ENCODE results near the gene FER. TPM values are rescaled to one million over a fixed set of nuclear protein-coding genes. Genes with fewer than 3 reads are reported as not detected.

The FER gene
- total and polyA plus RNA-seq, 2 of the 8 experiments (the other 6 are each of a cell fraction or from before 2014, with no cell fraction given): 1.3 to 15.8 TPM

GRCh38 chr5:108867656-108868055 lies 120.0 kb downstream of the FER start:
- no peak overlapping the region for H2AFZ ChIP-seq (ENCODE audit: low read length)
- H3K56ac ChIP-seq (replicated peaks; ENCODE audit: insufficient read length, low read depth, low read length): no peak overlapping the region
- no peak overlapping the region for H4K8ac ChIP-seq (ENCODE audit: extremely low read depth, insufficient read depth, low read length)
- H3K23me2 ChIP-seq (ENCODE audit: low read depth, low read length): no peaks in the 10 kb centered on the region
- no peak overlapping the region for H2BK20ac ChIP-seq (ENCODE audit: low read length)
- no peak overlapping the region for H3K14ac ChIP-seq (ENCODE audit: insufficient read length)
- no peaks in the 10 kb centered on the region for H3K36me3 ChIP-seq (ENCODE audit: control insufficient read depth in 2 of 4, insufficient read depth in 4 of 4, low read length in 3 of 4)
- WGBS, 2 experiments (ENCODE audit: extremely low coverage in 1 of 2, insufficient coverage in 1 of 2, insufficient read length in 1 of 2, insufficient replicate concordance in 2 of 2, low coverage in 1 of 2, low lambda C conversion rate in 2 of 2, missing lambda C conversion rate in 1 of 2): 81% methylated on average over 4 of the region's 4 CpGs; no CpG with 5 or more reads in 1 of the 2 experiments
- H3K18ac ChIP-seq (ENCODE audit: extremely low read depth, low read length): no peak overlapping the region
- no peak overlapping the region for H3K4me3 ChIP-seq (ENCODE audit: extremely low read depth in 1 of 4, insufficient read depth in 2 of 4, low read depth in 3 of 4, low read length in 4 of 4)
- no peaks in the 10 kb centered on the region for H3K9me3 ChIP-seq (ENCODE audit: insufficient read depth in 2 of 2, low read depth in 1 of 2, low read length in 1 of 2)
- H4K20me1 ChIP-seq (replicated peaks in 1 of 2; ENCODE audit: control insufficient read depth in 1 of 2, insufficient read depth in 2 of 2, low read length in 2 of 2): no peaks in the 10 kb centered on the region
- H2BK15ac ChIP-seq (ENCODE audit: low read length): no peak overlapping the region
- no peak overlapping the region for H2AK5ac ChIP-seq (ENCODE audit: low read depth, low read length)
- no peak overlapping the region for H4K5ac ChIP-seq (ENCODE audit: insufficient read length, low read depth, low read length)
- no peak overlapping the region for H3K23ac ChIP-seq (ENCODE audit: insufficient read length)
- H3K79me2 ChIP-seq (ENCODE audit: control insufficient read depth in 1 of 2, insufficient read depth in 2 of 2, low read length in 2 of 2): no peaks in the 10 kb centered on the region
- no peak overlapping the region for H2BK12ac ChIP-seq (ENCODE audit: low read depth, low read length)
- no peak overlapping the region for H3K4me2 ChIP-seq (ENCODE audit: insufficient read depth in 1 of 2, low read depth in 2 of 2, low read length in 2 of 2)
- no peak for TF ChIP-seq TAF7 (optimal IDR thresholded peaks at IDR 0.05; ENCODE audit: borderline replicate concordance, low read depth, low read length)
- TF ChIP-seq CEBPB (IDR thresholded peaks at IDR 0.05; ENCODE audit: low read depth, low read length): peak; percentile 28; the same call in 1 of the 2 replicates
- no peak overlapping the region for H2BK5ac ChIP-seq (ENCODE audit: low read depth, low read length)
- POLR2A ChIA-PET (ENCODE audit: partially characterized antibody): interaction anchor here (0.6 kb wide), 1 partner anchor 226 kb away, joined by 3 read pairs; no protein-coding TSS in a partner anchor
- no peak overlapping the region for H4K91ac ChIP-seq (replicated peaks; ENCODE audit: insufficient read length, low read length)
- DNase-seq (ENCODE audit: low read depth in 1 of 2, low spot score in 2 of 2) (no peak), FAIRE-seq (no peak)
- H3K4ac ChIP-seq (replicated peaks; ENCODE audit: insufficient read length, low read depth, low read length): no peak overlapping the region
- H3K27ac ChIP-seq (ENCODE audit: low read depth, low read length): no peak overlapping the region
- H3K79me1 ChIP-seq (ENCODE audit: low read depth, low read length): no peaks in the 10 kb centered on the region
- no peak overlapping the region for H2BK120ac ChIP-seq (replicated peaks; ENCODE audit: low read depth, low read length)
- no peaks in the 10 kb centered on the region for H3K4me1 ChIP-seq (replicated peaks in 1 of 4; ENCODE audit: control insufficient read depth in 3 of 4, insufficient read depth in 4 of 4, low read length in 3 of 4)
- CTCF ChIA-PET (ENCODE audit: partially characterized antibody): interaction anchor here (0.6 kb wide), 1 partner anchor 239 kb away, joined by 3 read pairs; no protein-coding TSS in a partner anchor
- H3K9ac ChIP-seq (replicated peaks in 1 of 4; ENCODE audit: extremely low read depth in 1 of 4, low read depth in 3 of 4, low read length in 3 of 4): no peak overlapping the region
- no peaks in the 10 kb centered on the region for H3K27me3 ChIP-seq (replicated peaks in 1 of 4; ENCODE audit: control insufficient read depth in 3 of 4, extremely low read depth in 1 of 4, insufficient read depth in 3 of 4, low read length in 3 of 4)
